ENCODE results near the gene STARD13.

DNA sequence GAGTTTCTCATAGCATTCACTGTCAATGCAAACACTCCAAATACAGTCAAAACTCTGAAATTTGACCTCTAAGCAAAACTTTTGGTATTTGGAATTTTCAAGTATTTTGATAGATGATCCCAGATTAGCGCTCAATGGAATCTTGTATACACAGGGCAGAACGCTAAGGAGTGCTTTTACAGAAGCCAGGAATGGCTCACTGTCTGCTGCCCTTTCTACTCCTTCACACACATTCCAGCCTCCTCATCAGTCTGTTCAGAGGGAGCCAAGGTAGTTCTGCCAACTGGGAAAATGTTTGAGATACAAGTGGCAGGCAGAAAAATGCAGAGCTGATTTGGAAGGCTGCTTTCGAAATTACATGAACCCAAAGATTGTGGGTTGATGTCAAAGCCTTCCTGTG, 4.4 kb upstream of the STARD13 start:
- TF ChIP-seq, protein P1, sequence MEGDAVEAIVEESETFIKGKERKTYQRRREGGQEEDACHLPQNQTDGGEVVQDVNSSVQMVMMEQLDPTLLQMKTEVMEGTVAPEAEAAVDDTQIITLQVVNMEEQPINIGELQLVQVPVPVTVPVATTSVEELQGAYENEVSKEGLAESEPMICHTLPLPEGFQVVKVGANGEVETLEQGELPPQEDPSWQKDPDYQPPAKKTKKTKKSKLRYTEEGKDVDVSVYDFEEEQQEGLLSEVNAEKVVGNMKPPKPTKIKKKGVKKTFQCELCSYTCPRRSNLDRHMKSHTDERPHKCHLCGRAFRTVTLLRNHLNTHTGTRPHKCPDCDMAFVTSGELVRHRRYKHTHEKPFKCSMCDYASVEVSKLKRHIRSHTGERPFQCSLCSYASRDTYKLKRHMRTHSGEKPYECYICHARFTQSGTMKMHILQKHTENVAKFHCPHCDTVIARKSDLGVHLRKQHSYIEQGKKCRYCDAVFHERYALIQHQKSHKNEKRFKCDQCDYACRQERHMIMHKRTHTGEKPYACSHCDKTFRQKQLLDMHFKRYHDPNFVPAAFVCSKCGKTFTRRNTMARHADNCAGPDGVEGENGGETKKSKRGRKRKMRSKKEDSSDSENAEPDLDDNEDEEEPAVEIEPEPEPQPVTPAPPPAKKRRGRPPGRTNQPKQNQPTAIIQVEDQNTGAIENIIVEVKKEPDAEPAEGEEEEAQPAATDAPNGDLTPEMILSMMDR (optimal IDR thresholded peaks at IDR 0.05 in 1 of 3, IDR thresholded peaks at IDR 0.05 in 1 of 3, conservative IDR thresholded peaks at IDR 0.05 in 1 of 3; ENCODE audit: extremely low read depth in 1 of 3, insufficient read depth in 2 of 3, low read length in 3 of 3) = no peak
- TF ChIP-seq EZH2 (IDR thresholded peaks at IDR 0.05; ENCODE audit: low read length) = no peak
